NCI-H226 (cell line): ENCODE data around the gene HOXB2.

Experiments
- DNase-seq: peaks from one replicate; pipeline ENCODE4 v3.0.0-alpha.2; 2015

Gene HOXB2

DNA sequence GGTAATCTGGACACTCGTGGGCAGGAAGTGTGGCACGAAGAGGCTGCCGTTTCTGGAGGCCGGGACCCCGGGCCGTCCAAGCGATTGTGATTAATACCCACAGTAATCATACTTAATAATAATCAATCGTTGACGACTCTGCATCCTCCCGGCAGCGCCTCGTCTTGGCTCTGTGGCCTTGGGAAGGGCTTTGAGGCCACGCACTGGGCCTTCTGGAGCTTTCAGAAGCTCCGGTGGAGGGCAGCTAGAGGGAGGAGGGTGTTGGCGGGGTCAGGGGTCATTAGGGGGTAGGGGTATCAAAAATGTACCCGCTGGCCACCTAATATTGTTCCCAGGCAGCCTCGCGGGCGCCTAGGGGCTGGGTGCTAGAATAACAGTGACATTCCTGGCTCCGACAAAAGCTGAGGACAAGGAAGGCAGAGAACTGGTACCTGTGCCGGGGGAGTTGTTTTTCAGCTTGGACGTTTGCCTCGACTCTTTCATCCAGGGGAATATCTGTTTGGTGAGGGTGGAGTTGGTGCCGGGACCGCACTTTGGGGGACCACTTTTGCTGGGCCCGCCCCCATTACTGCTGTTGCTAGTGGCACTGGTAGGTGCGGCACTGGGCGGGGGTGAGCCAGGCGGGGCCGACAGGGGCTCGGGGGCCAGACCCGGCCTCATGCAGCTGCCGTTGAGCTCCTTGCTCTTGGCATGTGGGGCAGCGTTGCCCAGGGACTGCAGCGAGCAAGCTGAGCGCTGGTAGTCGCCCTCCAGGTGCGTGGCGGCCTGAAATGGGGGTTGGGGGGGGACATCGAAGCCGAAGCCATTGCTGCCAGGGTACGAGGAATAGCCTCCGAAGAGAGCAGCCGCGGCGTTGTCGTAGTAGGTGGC lies 6.9 kb upstream of the HOXB2 start:
- DNase-seq = no peak

DNA sequence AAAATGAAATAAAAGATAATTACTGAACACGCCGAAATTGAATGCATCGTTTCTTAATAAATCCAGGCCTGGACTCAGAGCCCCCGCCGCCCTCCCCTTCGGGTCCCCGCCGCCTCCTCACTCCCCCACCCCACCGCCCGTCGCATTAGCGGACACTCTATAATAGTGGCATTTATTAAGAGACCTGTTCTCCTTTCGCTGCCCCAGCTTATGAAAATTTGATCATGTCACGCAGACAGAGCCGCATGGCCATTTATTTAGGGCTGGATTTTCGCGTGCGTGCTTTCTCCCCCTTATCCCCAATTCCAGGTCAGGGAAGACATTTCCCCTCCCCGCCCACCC lies 6.3 kb upstream of the HOXB2 start:
- DNase-seq = no peak

- no peak for DNase-seq
Measured at GRCh38 chr17:48550502-48551213, 5.7 kb upstream of the HOXB2 start.

DNA sequence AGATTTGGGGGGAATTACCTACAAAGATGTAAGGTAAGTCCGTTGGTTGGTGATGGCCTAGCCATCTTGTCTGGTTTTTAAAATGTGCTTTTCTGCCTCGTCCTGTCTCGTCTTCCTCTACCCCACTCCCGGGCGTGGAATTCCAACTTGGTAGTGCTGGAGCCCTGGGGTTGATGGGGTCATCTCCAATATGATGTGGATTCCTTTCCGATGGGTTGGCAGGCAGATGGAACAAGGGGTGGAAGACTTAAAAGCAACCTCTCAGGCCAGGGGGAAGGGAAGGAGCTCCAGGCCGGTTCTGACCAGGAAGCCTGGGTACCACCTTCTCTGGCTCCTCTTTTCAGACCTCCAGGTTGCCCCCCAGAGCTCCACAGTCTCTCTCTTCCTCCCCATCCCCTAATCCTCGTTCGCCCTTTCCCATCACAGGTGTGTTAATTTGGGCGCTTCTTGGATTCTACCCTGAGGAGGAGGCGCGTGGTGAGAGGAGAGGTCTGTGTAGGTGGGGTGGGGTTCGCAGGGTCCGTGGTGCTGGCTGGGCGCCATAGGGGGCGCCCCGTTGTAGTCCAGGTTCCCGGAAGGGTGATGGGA lies 5.1 kb upstream of the HOXB2 start:
- no peak for DNase-seq

DNA sequence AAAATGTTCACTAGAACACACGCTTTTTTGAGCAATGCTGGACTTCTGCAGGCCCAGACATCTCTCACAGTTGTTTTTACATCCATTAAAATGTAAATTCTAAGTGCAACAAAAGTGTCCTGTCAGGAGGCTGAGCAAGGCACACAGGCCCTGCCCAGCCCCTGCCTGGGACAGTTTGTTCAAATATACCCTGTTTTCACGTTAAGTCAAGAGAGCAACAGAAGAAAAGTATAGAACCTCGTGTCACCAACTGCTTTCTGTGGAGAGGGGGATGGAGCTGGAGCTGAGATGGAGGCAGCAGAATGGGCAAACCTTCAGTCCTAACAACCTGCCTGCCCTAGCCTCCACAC lies 4.3 kb upstream of the HOXB2 start:
- no peak for DNase-seq

DNA sequence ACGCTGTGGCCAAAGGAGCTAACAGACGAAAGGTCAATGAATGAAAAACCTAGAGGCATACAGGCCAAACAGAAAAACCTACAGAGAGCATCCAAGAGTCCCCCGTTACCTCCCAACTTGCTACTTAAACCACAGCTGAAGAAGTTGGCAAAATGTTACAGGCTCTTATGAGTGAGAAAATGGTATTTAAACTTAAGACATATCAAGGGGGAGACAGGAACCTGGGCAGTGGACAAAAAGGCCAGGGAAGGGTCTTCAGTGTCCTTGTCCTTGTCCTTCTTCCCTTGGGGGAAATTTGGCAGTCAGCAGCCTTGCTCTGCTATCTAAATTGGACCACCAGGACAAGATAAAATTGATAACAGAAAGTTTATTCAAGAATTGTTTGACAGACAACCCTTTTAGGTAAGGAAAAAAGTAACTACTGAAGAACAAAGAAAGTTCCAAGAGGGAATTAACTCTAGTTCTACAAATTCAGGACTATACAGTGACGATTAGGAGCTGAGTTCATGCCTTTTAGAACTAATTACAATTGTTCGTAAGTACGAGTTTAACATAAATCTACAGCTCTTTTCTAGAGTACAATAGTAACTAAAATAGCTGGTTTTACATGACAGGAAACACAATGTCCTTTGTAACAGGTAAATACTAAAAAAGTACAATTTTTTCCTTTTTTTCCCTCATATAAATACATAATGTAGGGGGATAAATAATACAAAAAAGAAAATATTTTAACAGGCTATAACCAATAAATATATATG lies 3.8 kb upstream of the HOXB2 start:
- no peak for DNase-seq

GRCh38 chr17:48547808-48548522 lies 3.1 kb upstream of the HOXB2 start:
- no peak for DNase-seq

DNA sequence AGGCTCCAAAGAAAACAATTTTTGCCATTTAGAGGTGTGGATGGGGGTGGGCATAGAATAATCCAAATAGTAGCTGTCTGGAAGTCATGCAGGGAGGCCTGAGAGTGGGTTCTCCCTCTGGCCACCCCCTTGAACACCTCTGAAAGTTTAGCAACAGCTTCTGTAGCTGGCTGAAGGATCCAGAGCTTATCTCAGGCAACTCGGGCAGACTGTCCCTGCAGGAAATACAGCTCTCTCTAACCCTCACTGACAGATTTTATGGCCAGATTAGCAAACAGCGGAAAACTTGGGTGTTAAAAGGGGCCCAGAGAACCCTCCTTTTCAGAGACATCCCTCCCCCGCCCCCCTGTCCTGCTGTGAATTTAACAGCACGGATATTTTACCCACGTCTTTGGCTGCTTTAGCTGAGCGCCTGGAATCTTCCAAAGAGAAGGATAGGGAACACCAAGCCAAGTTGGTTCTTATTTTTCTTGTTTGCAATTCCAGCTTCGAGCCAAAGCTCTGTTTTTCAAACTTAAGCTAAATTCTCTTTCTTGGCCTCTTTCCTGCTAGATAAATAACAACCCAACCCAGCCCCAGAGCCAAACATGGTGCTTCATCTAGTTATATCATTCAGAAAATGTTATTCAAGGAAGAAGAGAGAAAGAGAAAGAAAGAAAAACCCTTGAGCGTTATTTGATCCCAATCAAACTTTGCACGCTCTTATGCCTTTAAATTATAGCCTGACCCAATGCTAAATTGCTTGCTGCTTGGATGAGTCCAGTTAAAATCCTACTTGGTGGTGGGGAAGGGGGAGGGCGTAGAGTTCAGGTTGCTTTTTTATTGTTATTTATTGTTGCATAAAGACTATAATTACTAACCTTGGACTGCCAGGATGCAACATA lies 2.3 kb upstream of the HOXB2 start:
- DNase-seq = no peak

- no peak for DNase-seq
Measured at GRCh38 chr17:48546137-48546923, 1.4 kb upstream of the HOXB2 start.

GRCh38 chr17:48545539-48545938 lies 630 bp upstream of the HOXB2 start:
- no peak for DNase-seq

GRCh38 chr17:48544349-48545021 lies 424 bp downstream of the HOXB2 start:
- peak; percentile 72 for DNase-seq

DNA sequence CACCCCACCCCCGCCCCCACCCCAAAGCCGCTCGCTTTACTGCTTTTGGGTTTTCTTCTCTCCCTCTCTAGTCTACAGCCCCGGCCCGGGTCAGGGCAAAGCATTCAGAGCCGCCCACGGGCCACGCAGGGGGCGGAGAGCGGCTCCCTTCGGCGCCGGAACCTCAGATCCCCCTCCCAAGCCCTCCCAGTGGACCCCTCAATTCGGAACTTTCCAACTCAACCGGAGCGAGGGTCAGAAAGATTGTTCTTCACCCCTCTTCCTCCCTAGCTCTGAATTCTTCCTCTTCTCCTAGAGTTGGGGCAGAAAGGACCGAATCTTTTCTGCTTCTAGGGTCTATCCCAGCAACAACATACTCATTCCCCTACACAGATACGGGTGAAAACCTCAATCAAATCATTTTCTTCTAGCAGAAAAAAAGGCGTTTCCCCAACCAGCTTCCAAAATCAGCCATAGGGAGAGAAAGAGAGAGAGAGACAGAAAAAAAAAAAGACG lies 1.0 kb downstream of the HOXB2 start:
- no peak for DNase-seq

DNA sequence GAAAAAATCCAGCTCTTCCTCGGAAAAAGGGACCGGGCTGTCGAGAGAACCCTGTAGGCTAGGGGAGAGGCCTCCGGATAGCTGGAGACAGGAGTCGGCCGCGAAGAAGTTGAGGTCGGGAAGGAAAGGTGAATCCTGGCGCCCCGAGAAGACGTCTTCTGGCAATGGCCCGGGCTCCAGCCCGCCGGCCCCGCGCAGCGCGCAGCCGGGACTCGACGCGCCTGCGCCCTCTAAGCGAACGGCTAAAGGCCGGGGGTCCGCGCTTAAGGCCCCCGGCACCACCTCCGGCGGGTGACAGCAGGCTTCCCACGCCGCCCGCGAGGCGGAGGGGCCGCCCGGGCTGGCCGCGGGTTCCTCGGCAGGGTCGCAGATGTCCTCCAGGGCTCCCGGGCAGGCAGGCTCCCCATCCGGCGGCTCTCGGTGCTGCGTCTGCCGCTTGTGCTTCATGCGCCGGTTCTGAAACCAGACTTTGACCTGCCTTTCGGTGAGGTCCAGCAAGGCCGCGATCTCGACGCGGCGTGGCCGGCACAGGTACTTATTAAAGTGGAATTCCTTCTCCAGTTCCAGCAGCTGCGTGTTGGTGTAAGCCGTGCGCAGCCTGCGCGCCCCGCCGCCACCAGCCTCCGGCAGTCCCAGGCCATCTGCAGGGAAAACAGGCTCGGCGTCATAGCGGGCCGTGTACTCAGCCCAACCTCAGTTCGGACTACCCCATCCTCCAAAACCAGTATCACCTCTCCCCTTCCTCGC lies 1.6 kb downstream of the HOXB2 start:
- DNase-seq = peak; percentile 26

DNA sequence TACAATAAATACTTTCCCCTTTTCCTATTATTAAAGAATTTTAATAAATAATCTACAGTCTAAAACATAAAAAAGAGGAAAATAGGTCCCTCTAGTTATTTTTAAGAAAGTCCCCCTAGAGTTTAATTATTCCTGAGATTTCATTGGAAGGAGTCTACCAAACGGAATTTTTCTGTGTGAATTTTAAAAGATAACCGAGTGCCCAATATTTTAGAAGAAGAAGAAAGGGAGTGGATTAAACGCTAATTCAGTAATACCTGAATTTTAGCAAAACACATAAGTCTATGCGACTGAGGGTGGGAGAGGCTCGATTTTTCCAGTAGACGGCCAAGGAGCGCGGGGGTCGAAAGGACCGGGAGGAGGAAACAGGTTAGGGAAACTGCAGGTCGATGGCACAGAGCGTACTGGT lies 2.2 kb downstream of the HOXB2 start:
- no peak for DNase-seq

DNA sequence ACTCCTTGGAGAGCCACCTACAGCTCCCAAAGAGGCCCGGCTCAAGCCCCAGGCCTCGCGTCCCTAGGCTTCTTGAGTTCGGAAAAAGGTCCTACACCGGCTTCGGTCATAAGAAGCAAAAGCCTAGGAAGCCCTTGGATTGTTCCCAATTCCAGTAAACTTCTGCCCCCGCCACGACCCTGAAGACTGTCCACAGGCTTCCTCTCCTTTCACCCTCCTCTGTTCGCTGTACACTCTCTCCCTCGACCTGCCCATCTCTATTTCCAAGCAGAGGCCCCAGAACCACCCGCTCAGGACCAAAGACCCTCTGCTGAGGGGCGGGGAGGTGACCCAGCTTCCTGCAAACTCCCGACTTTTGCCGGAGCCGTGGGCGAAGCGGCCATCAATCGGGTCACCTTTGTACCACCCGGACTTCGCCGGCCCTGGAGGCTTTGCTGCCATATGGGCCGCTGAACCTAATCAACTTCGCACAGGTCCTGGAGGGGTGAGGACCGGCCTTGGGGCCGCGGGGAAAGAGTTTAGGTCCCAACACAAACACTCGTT lies 2.7 kb downstream of the HOXB2 start:
- DNase-seq = no peak

DNA sequence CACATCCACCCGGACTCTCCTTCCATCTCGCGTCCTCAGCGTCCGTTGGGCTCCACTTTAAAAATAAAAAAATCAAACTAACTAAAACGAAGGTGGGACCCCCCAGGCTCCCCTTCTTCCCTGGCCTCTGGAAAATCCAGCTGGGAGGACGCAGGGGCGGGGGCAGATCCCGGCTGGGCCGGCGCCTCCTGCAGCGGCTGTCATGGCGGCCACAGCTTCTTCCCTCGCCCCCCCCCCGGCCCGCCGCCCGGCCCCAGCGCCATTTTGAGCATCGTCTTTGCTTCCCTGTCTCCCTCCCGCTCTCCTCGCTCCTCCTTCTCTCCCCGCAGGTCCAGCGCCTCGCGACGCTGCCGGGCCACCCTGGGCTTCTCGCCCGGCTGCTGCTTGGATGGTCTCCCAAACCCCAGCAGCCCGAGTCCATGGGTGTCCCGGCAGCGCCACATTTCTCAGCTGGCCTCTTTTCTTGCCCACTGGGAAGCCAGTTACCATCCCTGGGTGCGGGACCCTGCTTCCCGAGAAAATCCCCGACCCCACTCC lies 3.3 kb downstream of the HOXB2 start:
- peak; percentile 53 for DNase-seq

DNA sequence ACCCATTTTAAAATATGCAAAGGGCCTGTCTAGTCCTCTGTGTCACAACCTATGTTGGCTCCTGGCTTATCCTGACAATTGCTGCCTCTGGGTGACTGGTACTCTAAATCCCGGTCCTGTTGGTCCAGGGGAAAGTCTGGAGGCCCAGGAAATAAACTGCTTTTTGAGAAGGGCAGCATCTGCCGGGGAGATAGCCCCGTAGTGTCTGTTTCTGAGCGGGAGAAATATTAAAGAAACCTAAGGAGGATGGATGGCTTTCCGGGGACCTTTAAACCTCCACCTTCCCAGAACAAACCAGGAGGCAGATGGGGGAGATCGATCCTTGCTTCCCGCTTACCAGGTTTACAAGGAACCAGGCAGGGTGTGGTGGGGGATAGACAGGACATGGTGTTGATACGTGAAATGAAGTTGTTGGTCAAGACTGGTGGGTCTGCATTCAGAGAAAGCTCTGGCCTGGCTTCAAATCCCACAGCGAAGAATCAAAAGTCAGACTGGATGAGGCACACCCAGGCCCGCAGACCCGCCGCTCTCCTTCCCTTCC lies 3.8 kb downstream of the HOXB2 start:
- no peak for DNase-seq

- DNase-seq = no peak
Measured at GRCh38 chr17:48540213-48540612, 4.7 kb downstream of the HOXB2 start.
